ENCODE results near the gene BARHL2.

BARHL2 gene

GRCh38 chr1:90716552-90717355 is at the start of gene BARHL2:
Gene BARHL2 (minus strand): TSS chr1:90717302. CDS start chr1:90717195, 107 bp downstream.
- DNase-seq (ENCODE audit: insufficient read length, low spot score) (no peak), FAIRE-seq (no peak)
- TF ChIP-seq CTCF (IDR thresholded peaks at IDR 0.05; ENCODE audit: insufficient read depth, missing control alignments): no peak

GRCh38 chr1:90763930-90764329 is 46.8 kb upstream of the BARHL2 start:
- DNase-seq (ENCODE audit: insufficient read length, low spot score): no peak
- no peak for TF ChIP-seq CTCF (IDR thresholded peaks at IDR 0.05; ENCODE audit: insufficient read depth, missing control alignments)
- no peak for FAIRE-seq

- no peak for TF ChIP-seq CTCF (IDR thresholded peaks at IDR 0.05; ENCODE audit: insufficient read depth, missing control alignments)
- FAIRE-seq (no peak), DNase-seq (ENCODE audit: insufficient read length, low spot score) (no peak)
Observed at GRCh38 chr1:90763506-90763905, 46.4 kb upstream of the BARHL2 start.

GRCh38 chr1:90761781-90762589 is 44.9 kb upstream of the BARHL2 start:
- no peak for TF ChIP-seq CTCF (IDR thresholded peaks at IDR 0.05; ENCODE audit: insufficient read depth, missing control alignments)
- FAIRE-seq: no peak
- no peak for DNase-seq (ENCODE audit: insufficient read length, low spot score)

GRCh38 chr1:90761156-90761555 is 44.1 kb upstream of the BARHL2 start:
- DNase-seq (ENCODE audit: insufficient read length, low spot score) (no peak), FAIRE-seq (no peak)
- TF ChIP-seq CTCF (IDR thresholded peaks at IDR 0.05; ENCODE audit: insufficient read depth, missing control alignments): no peak

- no peak for TF ChIP-seq CTCF (IDR thresholded peaks at IDR 0.05; ENCODE audit: insufficient read depth, missing control alignments)
- DNase-seq (ENCODE audit: insufficient read length, low spot score): no peak
- FAIRE-seq: no peak
Observed at GRCh38 chr1:90753556-90753955, 36.5 kb upstream of the BARHL2 start.
